ENCODE results near the gene DTD2. TPM values are rescaled to one million over a fixed set of nuclear protein-coding genes. Genes with fewer than 3 reads are reported as not detected.
A peak's percentile ranks its signal among the peaks of the same experiment; 100 is the strongest.

Gene DTD2
- polyA plus RNA-seq, 3 donors: 6.4 to 16.6 (median 15.0) TPM

DNA sequence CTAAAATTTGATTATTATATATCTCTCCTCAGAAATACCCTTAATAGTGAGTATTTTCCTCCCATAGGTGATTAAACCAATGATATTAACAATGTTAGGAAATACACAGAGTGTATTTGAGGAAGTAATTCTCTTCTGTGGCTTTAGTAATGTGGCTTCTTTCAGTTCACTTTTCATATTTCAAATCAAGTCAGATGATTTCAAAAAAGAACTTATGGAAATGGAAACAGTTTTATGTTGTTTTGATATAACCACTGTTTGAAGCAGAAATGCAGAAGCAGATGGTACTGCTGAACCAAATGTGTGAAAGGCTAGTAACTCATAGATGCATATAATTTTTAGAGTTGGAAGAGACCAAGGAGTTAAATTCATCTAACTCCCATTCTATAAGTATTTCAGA lies 32.4 kb upstream of the DTD2 start:
- peak; percentile 36 to 69 (median 61) for DNase-seq
- Mint-ChIP-seq H3K9me3 (peaks cover 0 to 8% (median 4%) of the 10 kb centered on the region in 7 donors), H3K27ac (peak overlapping the region; percentile 10 to 85 (median 80)), H3K4me3 (peak overlapping the region in 1 of 2 donors; percentile 70), H3K27me3 (ENCODE audit: low read depth in 3 of 3) (peaks cover 3 to 24% (median 22%) of the 10 kb centered on the region in 3 donors), H3K4me1 (peaks cover 56% of the 10 kb centered on the region), H3K36me3 (peaks cover 3 to 6% of the 10 kb centered on the region in 2 donors)
- Histone ChIP-seq H3K27ac (ENCODE audit: low read depth in 1 of 2, low read length in 2 of 2) (peak overlapping the region in 1 of 2 donors; percentile 69), H3K79me2 (ENCODE audit: insufficient read depth, low read length) (no peaks in the 10 kb centered on the region), H4K20me1 (ENCODE audit: insufficient read depth, low read length) (no peaks in the 10 kb centered on the region), H3K4me1 (ENCODE audit: control insufficient read depth in 1 of 2, insufficient read depth in 2 of 2, low read length in 2 of 2) (peaks cover 53 to 64% of the 10 kb centered on the region in 2 donors), H3K9ac (ENCODE audit: insufficient read depth, low read length, poor library complexity, severe bottlenecking) (no peak overlapping the region), H3K36me3 (replicated peaks in 1 of 2; ENCODE audit: control insufficient read depth in 1 of 2, insufficient read depth in 2 of 2, low read length in 2 of 2) (no peaks in the 10 kb centered on the region), H3K4me3 (replicated peaks in 1 of 3; ENCODE audit: low read depth in 2 of 3, low read length in 3 of 3) (no peak overlapping the region), H3K9me3 (replicated peaks in 1 of 2; ENCODE audit: control insufficient read depth in 1 of 2, insufficient read depth in 1 of 2, low read length in 2 of 2) (peaks cover 0 to 3% of the 10 kb centered on the region in 2 donors), H2AFZ (ENCODE audit: insufficient read depth, low read depth, low read length, poor library complexity, severe bottlenecking) (no peak overlapping the region), H3K4me2 (replicated peaks; ENCODE audit: extremely low read depth, low read length, poor library complexity, severe bottlenecking) (peak overlapping the region; percentile 16), H3K27me3 (ENCODE audit: control insufficient read depth in 2 of 2, insufficient read depth in 2 of 2, low read length in 2 of 2) (peaks cover 0 to 6% of the 10 kb centered on the region in 2 donors)
- intact Hi-C loops (cut with micrococcal nuclease): no loop called here
- TF ChIP-seq, protein P1, sequence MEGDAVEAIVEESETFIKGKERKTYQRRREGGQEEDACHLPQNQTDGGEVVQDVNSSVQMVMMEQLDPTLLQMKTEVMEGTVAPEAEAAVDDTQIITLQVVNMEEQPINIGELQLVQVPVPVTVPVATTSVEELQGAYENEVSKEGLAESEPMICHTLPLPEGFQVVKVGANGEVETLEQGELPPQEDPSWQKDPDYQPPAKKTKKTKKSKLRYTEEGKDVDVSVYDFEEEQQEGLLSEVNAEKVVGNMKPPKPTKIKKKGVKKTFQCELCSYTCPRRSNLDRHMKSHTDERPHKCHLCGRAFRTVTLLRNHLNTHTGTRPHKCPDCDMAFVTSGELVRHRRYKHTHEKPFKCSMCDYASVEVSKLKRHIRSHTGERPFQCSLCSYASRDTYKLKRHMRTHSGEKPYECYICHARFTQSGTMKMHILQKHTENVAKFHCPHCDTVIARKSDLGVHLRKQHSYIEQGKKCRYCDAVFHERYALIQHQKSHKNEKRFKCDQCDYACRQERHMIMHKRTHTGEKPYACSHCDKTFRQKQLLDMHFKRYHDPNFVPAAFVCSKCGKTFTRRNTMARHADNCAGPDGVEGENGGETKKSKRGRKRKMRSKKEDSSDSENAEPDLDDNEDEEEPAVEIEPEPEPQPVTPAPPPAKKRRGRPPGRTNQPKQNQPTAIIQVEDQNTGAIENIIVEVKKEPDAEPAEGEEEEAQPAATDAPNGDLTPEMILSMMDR (IDR thresholded peaks at IDR 0.05): no peak

DNA sequence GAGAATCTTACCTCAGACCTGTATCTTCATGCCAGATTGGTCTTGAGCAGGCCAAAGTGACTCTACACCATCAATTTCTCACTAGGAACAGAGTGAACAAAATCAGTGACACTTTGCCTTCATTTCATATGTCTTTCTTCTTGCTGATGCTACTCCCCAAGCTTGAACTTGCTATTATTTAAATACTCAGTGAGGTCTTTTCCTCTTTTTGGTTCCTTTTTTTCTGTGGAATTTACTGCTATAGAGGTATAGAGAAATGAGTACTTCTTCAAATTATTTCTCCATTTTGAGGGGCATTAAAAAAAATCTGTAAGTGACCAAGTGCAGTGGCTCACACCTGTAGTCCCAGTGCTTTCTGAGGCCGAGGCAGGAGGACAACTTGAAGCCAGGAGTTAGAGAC lies 30.6 kb upstream of the DTD2 start, which contains the start of gene GPR33:
GPR33 (minus strand) TSS at position 154 of the 400 bp plus-strand sequence. CDS start 4,074 bp downstream, outside the sequence.
- H3K27ac ChIP-seq (ENCODE audit: low read depth in 1 of 2, low read length in 2 of 2): peak within 1 kb of the TSS; percentile 75 to 78
- H3K4me3 ChIP-seq (replicated peaks in 1 of 3; ENCODE audit: low read depth in 2 of 3, low read length in 3 of 3): no peak within 1 kb of the TSS
- Mint-ChIP-seq H3K36me3 (peaks cover 3 to 10% of the 10 kb centered on the region in 2 donors), H3K4me3 (peak within 1 kb of the TSS in 1 of 2 donors; percentile 65), H3K9me3 (peaks cover 0 to 7% (median 2%) of the 10 kb centered on the region in 7 donors), H3K4me1 (peaks cover 59% of the 10 kb centered on the region), H3K27ac (peak within 1 kb of the TSS; percentile 83 to 94 (median 91)), H3K27me3 (ENCODE audit: low read depth in 3 of 3) (peaks cover 4 to 16% (median 15%) of the 10 kb centered on the region in 3 donors)
- H3K79me2 ChIP-seq (ENCODE audit: insufficient read depth, low read length): no peaks in the 10 kb centered on the region
- 0% methylated on average over 1 of the region's 1 CpG for WGBS (ENCODE audit: insufficient coverage)
- no peaks in the 10 kb centered on the region for H4K20me1 ChIP-seq (ENCODE audit: insufficient read depth, low read length)
- peak; percentile 58 to 80 (median 71) for DNase-seq
- intact Hi-C loops (cut with micrococcal nuclease): no loop called here
- peaks cover 58 to 71% of the 10 kb centered on the region in 2 donors for H3K4me1 ChIP-seq (ENCODE audit: control insufficient read depth in 1 of 2, insufficient read depth in 2 of 2, low read length in 2 of 2)
- no peak within 1 kb of the TSS for H2AFZ ChIP-seq (ENCODE audit: insufficient read depth, low read depth, low read length, poor library complexity, severe bottlenecking)
- no peaks in the 10 kb centered on the region for H3K36me3 ChIP-seq (replicated peaks in 1 of 2; ENCODE audit: control insufficient read depth in 1 of 2, insufficient read depth in 2 of 2, low read length in 2 of 2)
- H3K4me2 ChIP-seq (replicated peaks; ENCODE audit: extremely low read depth, low read length, poor library complexity, severe bottlenecking): peak within 1 kb of the TSS; percentile 17
- H3K9ac ChIP-seq (ENCODE audit: insufficient read depth, low read length, poor library complexity, severe bottlenecking): no peak within 1 kb of the TSS
- no peaks in the 10 kb centered on the region for H3K9me3 ChIP-seq (replicated peaks in 1 of 2; ENCODE audit: control insufficient read depth in 1 of 2, insufficient read depth in 1 of 2, low read length in 2 of 2)
- TF ChIP-seq, protein P1 (IDR thresholded peaks at IDR 0.05): no peak
- peaks cover 0 to 6% of the 10 kb centered on the region in 2 donors for H3K27me3 ChIP-seq (ENCODE audit: control insufficient read depth in 2 of 2, insufficient read depth in 2 of 2, low read length in 2 of 2)
